Sigmoid colon (tissue), 7 donors: ENCODE data around the gene IL20RA. TPM values are rescaled to one million over a fixed set of nuclear protein-coding genes. Genes with fewer than 3 reads are reported as not detected.

Experiments
- DNase-seq: peaks from one replicate; pipeline ENCODE4 v3.0.0-alpha.2; 2019
- H3K27ac ChIP-seq, 4 donors: fragments of 200-600 bp; sonication (generic); one replicate each; pipeline ENCODE4 v1.5.1; 2016 to 2019; ENCODE audit warnings: mild to moderate bottlenecking in 1 of 4
- H3K27me3 ChIP-seq, 3 donors: fragments of 200-600 bp; sonication (generic); one replicate each; pipeline ENCODE4 v1.5.1; 2019; ENCODE audit warnings: mild to moderate bottlenecking in 1 of 3
- H3K36me3 ChIP-seq, 4 donors: fragments of 200-600 bp; sonication (generic); one replicate each; pipeline ENCODE4 v1.5.1; 2016 to 2019
- H3K4me1 ChIP-seq, 4 donors: fragments of 200-600 bp; sonication (generic); one replicate each; pipeline ENCODE4 v1.5.1; 2017 to 2019
- H3K4me3 ChIP-seq, 4 donors: fragments of 200-600 bp; sonication (generic); one replicate each; pipeline ENCODE4 v1.5.1; 2017 to 2019; ENCODE audit warnings: mild to moderate bottlenecking in 2 of 4, moderate library complexity in 1 of 4
- H3K9me3 ChIP-seq, 4 donors: fragments of 200-600 bp in 3 of 4; sonication (generic) in 3 of 4; one replicate each; pipeline versions ENCODE4 v1.5.1 to v1.6.1; 2013 to 2019
- EP300 ChIP-seq, 4 donors: sonication (generic); formaldehyde crosslinking; IDR thresholded peaks; one replicate each; pipeline ENCODE4 v1.6.1; 2017; ENCODE audit warnings: antibody characterized with exemption in 4 of 4
- POLR2A ChIP-seq, 2 donors: fragments of 450-650 bp; IDR thresholded peaks; one replicate each; pipeline ENCODE4 v1.6.1; 2016; ENCODE audit warnings: antibody characterized with exemption in 2 of 2, mild to moderate bottlenecking in 2 of 2, moderate library complexity in 2 of 2
- POLR2AphosphoS5 ChIP-seq, 4 donors: sonication (generic); formaldehyde crosslinking; IDR thresholded peaks; one replicate each; pipeline ENCODE4 v1.6.1; 2017; ENCODE audit warnings: antibody characterized with exemption in 4 of 4
- WGBS, 2 donors: extraction: QIAGEN DNeasy Blood & Tissue Kit; methylation state at CpG; one replicate each; pipeline ENCODE4 v1.1.7; 2013; 5-methylcytosine and 5-hydroxymethylcytosine counted together
- intact Hi-C: fragments of 100-400 bp; cut with DNase I; formaldehyde crosslinking; loops from one replicate; pipeline ENCODE4 v1.15.1; 2023
- polyA plus RNA-seq, 3 donors: library from polyadenylated mRNA; stranded (reverse); fragments of 200-250 nt; gene quantifications; one replicate each; pipeline ENCODE4 v1.2.3, GENCODE V29; 2013
- total RNA-seq, 4 donors: library from RNA; depleted of rRNA; stranded (reverse); fragments of >200 nt; gene quantifications; one replicate each; pipeline ENCODE4 v1.1.0, GENCODE V29; 2016
- TF ChIP-seq, protein P1 (sequence below), 4 experiments: fragments of 450-650 bp in 3 of 4; fragments of 200-600 bp in 1 of 4; IDR thresholded peaks; one replicate each; pipeline ENCODE4 v1.5.1; 2016 to 2019; ENCODE audit warnings: antibody characterized with exemption in 4 of 4, mild to moderate bottlenecking in 3 of 4, moderate library complexity in 2 of 4
- donor health status: healthy with polysubstance abuse.
- donor health status: Bipolar disorder and iron deficiency.
- donor health status: healthy.

Gene IL20RA
- total and polyA plus RNA-seq, 7 donors: 0.28 to 7.2 (median 1.8) TPM

DNA sequence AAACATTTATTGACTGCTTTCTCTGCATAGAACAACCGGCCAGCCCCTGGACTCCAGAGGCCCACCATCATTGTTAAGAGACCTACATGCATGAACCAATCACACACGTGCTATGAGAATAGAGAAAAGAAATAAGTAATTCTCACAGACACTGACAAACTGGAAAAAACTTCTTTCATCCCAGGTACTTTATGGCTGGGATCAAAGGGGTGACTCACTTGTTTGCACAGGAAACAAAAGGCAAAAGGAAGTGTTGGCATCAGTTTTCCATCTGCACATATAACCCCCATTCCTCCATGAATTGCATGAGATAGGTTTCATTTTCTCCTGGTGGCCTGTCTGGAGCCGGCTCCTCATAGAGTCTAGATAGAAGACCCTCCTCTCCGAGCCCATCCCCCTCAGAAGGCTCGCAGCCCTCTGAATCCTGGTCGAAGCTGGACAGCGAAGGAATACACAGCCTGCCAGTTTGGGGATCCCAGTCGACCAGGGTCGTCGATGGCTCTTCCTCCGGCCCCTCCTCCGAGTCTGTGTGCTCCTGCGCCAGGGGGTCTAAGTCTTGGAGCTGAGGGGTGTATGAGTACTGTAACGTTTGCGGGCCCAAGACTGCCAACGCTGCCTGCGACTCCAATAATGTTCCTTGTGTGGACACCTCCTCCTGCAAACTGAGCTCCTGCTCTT, 43.3 kb downstream of the IL20RA start:
- H3K4me1 ChIP-seq: no peaks in the 10 kb centered on the region
- WGBS, 2 donors: 53 to 59% methylated on average over 17 of the region's 17 CpGs
- no peaks in the 10 kb centered on the region for H3K9me3 ChIP-seq
- no peak for DNase-seq
- H3K27ac ChIP-seq: no peak overlapping the region
- no peaks in the 10 kb centered on the region for H3K27me3 ChIP-seq
- intact Hi-C loops: no loop called here
- TF ChIP-seq EP300 (IDR thresholded peaks at IDR 0.05) (no peak), POLR2A (IDR thresholded peaks at IDR 0.05) (no peak), POLR2AphosphoS5 (IDR thresholded peaks at IDR 0.05) (no peak)
- TF ChIP-seq, protein P1, sequence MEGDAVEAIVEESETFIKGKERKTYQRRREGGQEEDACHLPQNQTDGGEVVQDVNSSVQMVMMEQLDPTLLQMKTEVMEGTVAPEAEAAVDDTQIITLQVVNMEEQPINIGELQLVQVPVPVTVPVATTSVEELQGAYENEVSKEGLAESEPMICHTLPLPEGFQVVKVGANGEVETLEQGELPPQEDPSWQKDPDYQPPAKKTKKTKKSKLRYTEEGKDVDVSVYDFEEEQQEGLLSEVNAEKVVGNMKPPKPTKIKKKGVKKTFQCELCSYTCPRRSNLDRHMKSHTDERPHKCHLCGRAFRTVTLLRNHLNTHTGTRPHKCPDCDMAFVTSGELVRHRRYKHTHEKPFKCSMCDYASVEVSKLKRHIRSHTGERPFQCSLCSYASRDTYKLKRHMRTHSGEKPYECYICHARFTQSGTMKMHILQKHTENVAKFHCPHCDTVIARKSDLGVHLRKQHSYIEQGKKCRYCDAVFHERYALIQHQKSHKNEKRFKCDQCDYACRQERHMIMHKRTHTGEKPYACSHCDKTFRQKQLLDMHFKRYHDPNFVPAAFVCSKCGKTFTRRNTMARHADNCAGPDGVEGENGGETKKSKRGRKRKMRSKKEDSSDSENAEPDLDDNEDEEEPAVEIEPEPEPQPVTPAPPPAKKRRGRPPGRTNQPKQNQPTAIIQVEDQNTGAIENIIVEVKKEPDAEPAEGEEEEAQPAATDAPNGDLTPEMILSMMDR (IDR thresholded peaks at IDR 0.05): no peak
- H3K4me3 ChIP-seq: no peak overlapping the region
- H3K36me3 ChIP-seq: no peaks in the 10 kb centered on the region

DNA sequence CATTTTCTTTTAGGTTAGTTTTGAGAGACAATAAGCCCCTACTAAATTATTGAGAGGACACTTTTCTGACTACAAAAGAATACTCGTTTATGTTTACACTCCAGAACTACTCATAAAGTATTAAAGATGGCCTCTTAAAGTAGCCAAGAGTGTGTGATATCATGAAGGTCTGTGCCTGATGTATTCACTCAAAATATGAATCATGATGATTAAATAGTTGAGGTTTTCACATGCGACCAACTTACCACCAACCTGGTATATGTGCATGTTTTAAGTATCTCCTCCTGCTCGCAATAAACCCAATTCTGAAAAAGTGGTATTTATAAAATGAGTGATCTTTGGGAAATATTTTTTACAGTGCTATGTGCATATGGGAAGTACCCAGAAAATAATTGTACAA, 43.9 kb downstream of the IL20RA start:
- Histone ChIP-seq H3K36me3 (no peaks in the 10 kb centered on the region), H3K27ac (no peak overlapping the region), H3K9me3 (no peaks in the 10 kb centered on the region), H3K4me1 (no peaks in the 10 kb centered on the region), H3K4me3 (no peak overlapping the region), H3K27me3 (no peaks in the 10 kb centered on the region)
- WGBS, 2 donors: 30 to 49% methylated on average over 3 of the region's 3 CpGs
- intact Hi-C loops: no loop called here
- DNase-seq: no peak
- TF ChIP-seq, protein P1 (IDR thresholded peaks at IDR 0.05): no peak
- TF ChIP-seq POLR2A (IDR thresholded peaks at IDR 0.05) (no peak), EP300 (IDR thresholded peaks at IDR 0.05) (no peak), POLR2AphosphoS5 (IDR thresholded peaks at IDR 0.05) (no peak)

DNA sequence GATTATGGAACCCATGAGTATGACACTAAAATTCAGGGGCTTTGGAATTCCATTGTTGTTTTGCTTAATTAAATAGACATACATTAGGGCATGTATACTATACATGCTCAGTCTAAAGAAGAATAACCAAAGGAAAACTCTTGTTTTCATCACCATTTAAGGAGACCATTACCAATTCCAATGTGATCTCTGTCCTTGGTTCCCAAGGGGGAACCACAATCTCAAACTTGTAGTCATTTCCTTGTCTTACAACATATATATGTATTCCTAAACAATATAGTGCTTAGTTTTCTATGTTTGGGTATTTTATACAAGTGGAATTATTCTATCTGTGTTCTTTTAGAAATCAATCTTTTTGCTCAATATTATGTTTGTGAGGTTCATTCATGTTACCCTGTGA, 49.2 kb downstream of the IL20RA start:
- H3K36me3 ChIP-seq: no peaks in the 10 kb centered on the region
- no peak overlapping the region for H3K27ac ChIP-seq
- no peak overlapping the region for H3K4me3 ChIP-seq
- intact Hi-C loops: no loop called here
- TF ChIP-seq EP300 (IDR thresholded peaks at IDR 0.05) (no peak), POLR2AphosphoS5 (IDR thresholded peaks at IDR 0.05) (no peak), POLR2A (IDR thresholded peaks at IDR 0.05) (no peak)
- TF ChIP-seq, protein P1 (IDR thresholded peaks at IDR 0.05): no peak
- no peak for DNase-seq
- H3K27me3 ChIP-seq: peaks cover 0 to 25% (median 0%) of the 10 kb centered on the region in 3 donors
- no peaks in the 10 kb centered on the region for H3K9me3 ChIP-seq
- peaks cover 0 to under 1% (median 0%) of the 10 kb centered on the region in 4 donors for H3K4me1 ChIP-seq

DNA sequence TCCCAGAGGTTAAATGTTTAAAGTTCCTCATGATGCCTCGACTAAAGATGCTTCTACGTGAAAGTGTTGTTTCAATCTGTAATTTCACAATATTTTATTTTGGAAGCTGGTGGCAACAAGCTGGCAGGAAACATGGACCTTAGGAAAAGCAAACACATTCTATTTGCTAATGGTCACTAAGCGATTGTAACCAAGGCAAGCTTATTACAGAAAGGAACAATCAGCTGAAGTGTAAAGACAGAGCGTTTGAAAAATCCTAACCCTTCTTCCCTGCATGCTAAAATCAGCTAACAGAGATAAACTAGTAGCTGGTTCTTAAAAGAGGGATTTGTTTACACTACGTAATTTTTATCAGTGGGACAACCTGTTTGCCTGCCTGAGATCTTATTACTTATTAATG, 50.0 kb downstream of the IL20RA start:
- H3K27ac ChIP-seq: no peak overlapping the region
- H3K36me3 ChIP-seq: no peaks in the 10 kb centered on the region
- H3K4me1 ChIP-seq: peaks cover 0 to 7% (median 7%) of the 10 kb centered on the region in 4 donors
- TF ChIP-seq, protein P1 (IDR thresholded peaks at IDR 0.05): no peak
- no peak for TF ChIP-seq POLR2AphosphoS5 (IDR thresholded peaks at IDR 0.05)
- TF ChIP-seq EP300 (IDR thresholded peaks at IDR 0.05): no peak
- TF ChIP-seq POLR2A (IDR thresholded peaks at IDR 0.05): no peak
- H3K4me3 ChIP-seq: no peak overlapping the region
- no peak for DNase-seq
- WGBS, 2 donors: 24 to 66% methylated on average over 5 of the region's 5 CpGs
- H3K27me3 ChIP-seq: peaks cover 5 to 32% (median 5%) of the 10 kb centered on the region in 3 donors
- intact Hi-C loops: no loop called here
- no peaks in the 10 kb centered on the region for H3K9me3 ChIP-seq

DNA sequence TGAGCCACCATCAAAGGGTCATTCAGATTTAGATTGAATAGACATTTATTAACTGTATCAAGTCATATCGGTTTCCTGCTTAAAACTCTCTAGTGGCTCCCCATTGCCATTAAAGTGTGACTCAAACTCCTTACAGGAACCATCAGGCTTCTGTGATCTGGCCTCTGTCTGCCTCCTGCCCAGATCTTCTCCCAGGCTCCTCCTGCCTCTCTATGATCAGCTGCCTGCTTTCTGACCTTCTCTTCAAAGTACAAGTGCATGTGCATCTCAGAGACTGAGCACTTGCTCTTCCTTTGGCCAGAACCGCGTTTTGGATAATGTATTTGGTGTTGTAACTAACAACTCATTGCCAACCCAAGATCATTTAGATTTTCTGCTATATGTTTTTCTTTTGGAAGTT, 52.7 kb downstream of the IL20RA start:
- TF ChIP-seq, protein P1 (IDR thresholded peaks at IDR 0.05): no peak
- TF ChIP-seq POLR2A (IDR thresholded peaks at IDR 0.05) (no peak), EP300 (IDR thresholded peaks at IDR 0.05) (no peak), POLR2AphosphoS5 (IDR thresholded peaks at IDR 0.05) (no peak)
- peaks cover 5 to 40% (median 7%) of the 10 kb centered on the region in 3 donors for H3K27me3 ChIP-seq
- H3K4me1 ChIP-seq: peaks cover 0 to 13% (median 11%) of the 10 kb centered on the region in 4 donors
- DNase-seq: no peak
- 60 to 61% methylated on average over 3 of the region's 3 CpGs for WGBS, 2 donors
- no peak overlapping the region for H3K27ac ChIP-seq
- intact Hi-C loops: no loop called here
- H3K36me3 ChIP-seq: no peaks in the 10 kb centered on the region
- H3K9me3 ChIP-seq: no peaks in the 10 kb centered on the region
- no peak overlapping the region for H3K4me3 ChIP-seq
